HG03025 (cell line): ENCODE measurements around the gene BDNF.

ENCODE experiments used
- ATAC-seq: cut with Tn5 transposase; IDR thresholded peaks from one replicate; pipeline ENCODE4 v1.9.1; 2021; ENCODE audit warnings: mild to moderate bottlenecking, moderate library complexity; ENCODE audit not compliant: unreplicated experiment, low FRiP score

BDNF gene

DNA sequence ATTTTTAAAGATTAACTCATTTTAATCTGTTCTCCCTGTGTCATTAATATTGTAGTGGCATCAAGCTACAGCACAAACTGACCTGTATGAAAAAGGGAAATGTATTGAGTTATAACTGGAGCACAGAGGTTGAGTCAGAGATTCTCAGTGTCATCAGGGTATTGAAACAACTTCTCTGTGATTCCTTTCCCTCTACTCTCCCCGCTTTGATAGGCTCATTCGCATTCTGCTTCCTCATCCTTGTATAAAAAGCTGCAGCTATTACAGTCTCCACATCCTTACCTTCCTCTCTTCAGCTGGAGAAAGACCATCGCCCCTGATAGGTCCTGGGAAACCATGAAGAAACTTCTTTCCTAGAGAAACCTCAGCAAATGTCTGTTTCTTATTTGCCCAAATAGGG, 90.0 kb downstream of the BDNF start:
- no peak for ATAC-seq

DNA sequence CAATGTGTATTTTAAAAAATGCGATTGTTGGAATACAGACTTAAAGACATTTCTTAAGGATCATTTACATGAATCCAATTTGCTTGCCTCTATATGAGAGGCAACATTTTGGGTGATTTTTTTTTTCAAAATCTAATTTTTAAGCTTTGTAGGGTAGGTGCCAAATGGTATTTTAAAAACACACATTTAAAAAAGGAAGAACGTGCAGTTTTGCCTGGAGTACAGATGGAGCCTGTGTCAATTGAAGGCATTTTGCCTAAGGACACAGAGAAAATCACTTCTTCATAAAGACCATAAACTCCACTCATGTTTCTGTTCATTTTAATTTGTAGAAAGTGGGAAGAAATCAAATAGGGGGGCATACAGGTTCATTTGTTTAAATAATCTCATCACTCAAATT, 91.3 kb downstream of the BDNF start:
- no peak for ATAC-seq

- ATAC-seq = no peak
These were observed 94.8 kb downstream of the BDNF start for GRCh38 chr11:27605422-27605821.
